HEK293 (cell line): ENCODE measurements around the gene PRKCZ.

Experiments used
- CTCF ChIA-PET: fragments of 350-600 bp; formaldehyde crosslinking; extraction: SDS; loops from one replicate; lab custom pipeline; 2021; ENCODE audit warnings: antibody characterized with exemption; lab: Yijun Ruan, JAX
- POLR2A ChIA-PET: fragments of 300-600 bp; formaldehyde crosslinking; extraction: SDS; loops from one replicate; lab custom pipeline; 2020; ENCODE audit warnings: antibody characterized with exemption, inconsistent platforms; lab: Yijun Ruan, JAX
- H3K27ac ChIP-seq: fragments of 200-500 bp; sonication (Bioruptor generic); 2 replicates; pipeline ENCODE4 v1.5.1; 2014; ENCODE audit warnings: low read depth, low read length, control low read depth, inconsistent platforms; ENCODE audit errors: extremely low read depth
- H3K36me3 ChIP-seq, 2 experiments: fragments of 200-500 bp in 1 of 2; sonication (Bioruptor generic) in 1 of 2; 1 replicate in 1 of 2; 2 replicates in 1 of 2; pipeline ENCODE4 v1.5.1; 2014 to 2017; ENCODE audit warnings: inconsistent platforms in 2 of 2, low read length in 2 of 2; ENCODE audit not compliant: control insufficient read depth in 2 of 2, insufficient read depth in 1 of 2
- H3K4me1 ChIP-seq: fragments of 200-500 bp; sonication (Bioruptor generic); 2 replicates; pipeline ENCODE4 v1.5.1; 2014; ENCODE audit warnings: mild to moderate bottlenecking, low read length, inconsistent platforms; ENCODE audit not compliant: control insufficient read depth, insufficient read depth
- H3K4me3 ChIP-seq: 2 replicates; pipeline ENCODE4 v1.5.1; 2011; ENCODE audit warnings: low read depth, mild to moderate bottlenecking, control low read depth, low read length, moderate library complexity
- H3K9me3 ChIP-seq: fragments of 200-500 bp; sonication (Bioruptor generic); 2 replicates; pipeline ENCODE4 v1.5.1; 2014; ENCODE audit warnings: low read depth, low read length, inconsistent platforms; ENCODE audit not compliant: control insufficient read depth, insufficient read depth
- BCL11B ChIP-seq: fragments of 450-650 bp; formaldehyde crosslinking; IDR thresholded peaks from 2 replicates; pipeline ENCODE4 v1.5.1; 2016; ENCODE audit warnings: low read depth, missing biosample characterization, missing genetic modification characterization
- EGR2 ChIP-seq: fragments of 450-650 bp; formaldehyde crosslinking; IDR thresholded peaks from 2 replicates; pipeline ENCODE4 v1.5.1; 2016; ENCODE audit warnings: low read depth, missing biosample characterization, missing genetic modification characterization
- GFI1B ChIP-seq: fragments of 450-650 bp; formaldehyde crosslinking; IDR thresholded peaks from 2 replicates; pipeline ENCODE4 v1.5.1; 2016; ENCODE audit warnings: missing biosample characterization, missing genetic modification characterization
- GLIS2 ChIP-seq: fragments of 450-650 bp; formaldehyde crosslinking; IDR thresholded peaks from 2 replicates; pipeline ENCODE4 v1.5.1; 2016; ENCODE audit warnings: missing biosample characterization, missing genetic modification characterization
- HIC1 ChIP-seq: fragments of 450-650 bp; formaldehyde crosslinking; IDR thresholded peaks from 2 replicates; pipeline ENCODE4 v1.5.1; 2016; ENCODE audit warnings: missing biosample characterization, missing genetic modification characterization
- PBX3 ChIP-seq: sonication (generic); formaldehyde crosslinking; IDR thresholded peaks from 2 replicates; pipeline ENCODE4 v1.8.1; 2022; ENCODE audit warnings: mild to moderate bottlenecking, moderate library complexity, missing genetic modification reagents
- PRDM6 ChIP-seq: fragments of 450-650 bp; formaldehyde crosslinking; IDR thresholded peaks from 2 replicates; pipeline ENCODE4 v1.5.1; 2017; ENCODE audit warnings: missing biosample characterization, missing genetic modification characterization
- ZBTB48 ChIP-seq: fragments of 450-650 bp; formaldehyde crosslinking; IDR thresholded peaks from 2 replicates; pipeline ENCODE4 v1.5.1; 2016; ENCODE audit warnings: missing biosample characterization, missing genetic modification characterization
- ZNF16 ChIP-seq: fragments of 450-650 bp; formaldehyde crosslinking; IDR thresholded peaks from 2 replicates; pipeline ENCODE4 v1.5.1; 2016; ENCODE audit warnings: low read depth, missing biosample characterization, missing genetic modification characterization
- ZNF174 ChIP-seq: fragments of 450-650 bp; formaldehyde crosslinking; IDR thresholded peaks from 2 replicates; pipeline ENCODE4 v1.5.0; 2017; ENCODE audit warnings: missing biosample characterization, mild to moderate bottlenecking, missing genetic modification characterization
- ZNF449 ChIP-seq: fragments of 450-650 bp; formaldehyde crosslinking; IDR thresholded peaks from 2 replicates; pipeline ENCODE4 v1.5.1; 2017; ENCODE audit warnings: missing biosample characterization, mild to moderate bottlenecking, missing genetic modification characterization, moderate library complexity
- ZNF473 ChIP-seq: fragments of 450-650 bp; formaldehyde crosslinking; IDR thresholded peaks from 2 replicates; pipeline ENCODE4 v1.5.1; 2017; ENCODE audit warnings: missing biosample characterization, missing genetic modification characterization

PRKCZ gene

GRCh38 chr1:2054560-2054959, 4.3 kb downstream of the PRKCZ start (continued):
- TF ChIP-seq ZNF449 (tag by site-specific recombination), result no peak
- TF ChIP-seq, all 188 proteins: peak for 0

GRCh38 chr1:2055911-2056575, 5.8 kb downstream of the PRKCZ start:
- CTCF ChIA-PET, result interaction anchor here (0.5 to 1.0 kb wide), 5 partner anchors 9 to 627 kb away, joined by 3 to 4 read pairs (median 3); no protein-coding TSS in a partner anchor
- TF ChIP-seq GLIS2 (tag by site-specific recombination), result 0 out of 2 replicates have a peak, but pooled peaks have one; percentile 14
- TF ChIP-seq ZNF473, result no peak
- TF ChIP-seq, all 188 proteins: peak for 1
- POLR2A ChIA-PET, result no interaction called here

GRCh38 chr1:2056955-2057590, 6.9 kb downstream of the PRKCZ start:
- CTCF ChIA-PET, result interaction anchor here (1.0 kb wide), 1 partner anchor 12 kb away, joined by 3 read pairs; no protein-coding TSS in a partner anchor
- no peak for TF ChIP-seq HIC1
- TF ChIP-seq, all 188 proteins: peak for 0
- Histone ChIP-seq H3K4me1 (no peaks in the 10 kb centered on the region; the same call in 1 of the 2 replicates), H3K9me3 (no peaks in the 10 kb centered on the region), H3K36me3 (peaks cover 9 to 62% of the 10 kb centered on the region in 2 experiments; a peak in 2 of 3 replicates), H3K4me3 (no peak overlapping the region), H3K27ac (no peak overlapping the region)
- POLR2A ChIA-PET, result interaction anchor here (0.7 kb wide), 1 partner anchor 19 kb away, joined by 4 read pairs; no protein-coding TSS in a partner anchor

More at GRCh38 chr1:2055911-2056575, 5.8 kb downstream of the PRKCZ start:
- H3K9me3 ChIP-seq, result no peaks in the 10 kb centered on the region
- H3K4me1 ChIP-seq, result no peaks in the 10 kb centered on the region; the same call in 1 of the 2 replicates
- H3K27ac ChIP-seq, result no peak overlapping the region
- H3K4me3 ChIP-seq, result no peak overlapping the region
- peaks cover 9 to 52% of the 10 kb centered on the region in 2 experiments; a peak in 2 of 3 replicates for H3K36me3 ChIP-seq

GRCh38 chr1:2059290-2059953, 9.2 kb downstream of the PRKCZ start:
- CTCF ChIA-PET, result interaction anchor here (0.7 kb wide), 1 partner anchor 401 kb away, joined by 3 read pairs; no protein-coding TSS in a partner anchor
- no peaks in the 10 kb centered on the region for H3K9me3 ChIP-seq
- POLR2A ChIA-PET, result no interaction called here
- peaks cover 12 to 75% of the 10 kb centered on the region in 2 experiments; a peak in 2 of 3 replicates for H3K36me3 ChIP-seq
- H3K27ac ChIP-seq, result no peak overlapping the region
- no peak overlapping the region for H3K4me3 ChIP-seq
- TF ChIP-seq ZNF174, result no peak
- TF ChIP-seq ZNF16 (tag by site-specific recombination), result no peak
- TF ChIP-seq PBX3 (CRISPR knock-in tag), result no peak
- no peak for TF ChIP-seq GFI1B
- no peak for TF ChIP-seq EGR2
- TF ChIP-seq BCL11B (tag by site-specific recombination), result no peak
- no peak for TF ChIP-seq ZBTB48 (tag by site-specific recombination)
- TF ChIP-seq PRDM6 (tag by site-specific recombination), result no peak
- no peaks in the 10 kb centered on the region for H3K4me1 ChIP-seq
